GM18868 (cell line): ENCODE measurements around the gene ADAMTS10.
"Not testable (repeated sequence)": the region's sequence is repeated elsewhere in the genome, so short reads cannot be mapped to it uniquely, and the experiment has no call there.

ENCODE experiments used
- ATAC-seq: cut with Tn5 transposase; IDR thresholded peaks from one replicate; pipeline ENCODE4 v1.9.1; 2021; ENCODE audit warnings: mild to moderate bottlenecking, moderate library complexity; ENCODE audit not compliant: unreplicated experiment

The ADAMTS10 gene

DNA sequence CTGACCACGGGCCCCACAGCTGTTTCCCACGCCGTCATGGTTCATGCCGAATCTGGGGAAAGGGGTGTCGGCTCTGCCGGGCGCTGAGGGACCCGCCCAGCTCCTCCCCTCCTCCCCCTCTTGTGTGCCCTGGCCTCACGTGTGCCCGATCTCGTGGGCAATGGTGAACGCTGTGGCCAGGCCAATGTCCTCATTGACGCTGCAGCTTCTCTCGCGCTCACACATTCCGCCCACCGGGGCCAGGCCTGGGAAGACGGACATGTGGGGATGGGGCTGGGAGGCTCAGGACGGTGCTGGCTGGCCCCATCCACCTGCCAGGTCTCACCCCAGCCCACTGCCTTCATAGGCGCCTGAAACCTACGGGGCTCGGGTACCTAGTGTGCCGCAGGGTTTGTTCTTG, 14.3 kb downstream of the ADAMTS10 start:
- ATAC-seq, result no peak

DNA sequence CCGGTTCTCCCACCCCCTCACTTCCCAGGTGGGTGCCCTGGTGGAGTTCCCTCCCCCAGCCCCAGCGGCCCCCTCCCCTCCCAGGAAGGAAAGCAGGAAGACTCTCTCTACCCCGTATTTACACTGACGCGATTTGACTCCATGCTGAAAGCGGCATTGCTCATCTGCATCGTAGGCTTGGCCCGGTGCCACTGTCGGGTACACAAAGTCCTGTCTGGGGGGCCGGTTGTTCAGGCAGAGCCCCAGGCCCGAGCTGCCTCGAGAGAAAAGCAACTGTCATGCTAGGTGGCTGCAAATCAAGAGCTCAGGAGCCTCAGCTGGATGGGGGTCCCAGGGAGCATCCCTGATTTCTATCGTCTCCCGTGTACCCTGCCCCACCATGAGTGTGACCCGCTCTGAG, 14.9 kb downstream of the ADAMTS10 start:
- ATAC-seq, result no peak

- ATAC-seq, result no peak
These were observed 16.6 kb downstream of the ADAMTS10 start for GRCh38 chr19:8593931-8594330.

GRCh38 chr19:8592231-8593009, 18.1 kb downstream of the ADAMTS10 start:
- no peak for ATAC-seq

- ATAC-seq, result no peak
These were observed 21.3 kb downstream of the ADAMTS10 start for GRCh38 chr19:8589177-8589714.

GRCh38 chr19:8585894-8586750, 24.4 kb downstream of the ADAMTS10 start:
- ATAC-seq, result no peak

GRCh38 chr19:8584965-8585893, 25.3 kb downstream of the ADAMTS10 start:
- no peak for ATAC-seq

DNA sequence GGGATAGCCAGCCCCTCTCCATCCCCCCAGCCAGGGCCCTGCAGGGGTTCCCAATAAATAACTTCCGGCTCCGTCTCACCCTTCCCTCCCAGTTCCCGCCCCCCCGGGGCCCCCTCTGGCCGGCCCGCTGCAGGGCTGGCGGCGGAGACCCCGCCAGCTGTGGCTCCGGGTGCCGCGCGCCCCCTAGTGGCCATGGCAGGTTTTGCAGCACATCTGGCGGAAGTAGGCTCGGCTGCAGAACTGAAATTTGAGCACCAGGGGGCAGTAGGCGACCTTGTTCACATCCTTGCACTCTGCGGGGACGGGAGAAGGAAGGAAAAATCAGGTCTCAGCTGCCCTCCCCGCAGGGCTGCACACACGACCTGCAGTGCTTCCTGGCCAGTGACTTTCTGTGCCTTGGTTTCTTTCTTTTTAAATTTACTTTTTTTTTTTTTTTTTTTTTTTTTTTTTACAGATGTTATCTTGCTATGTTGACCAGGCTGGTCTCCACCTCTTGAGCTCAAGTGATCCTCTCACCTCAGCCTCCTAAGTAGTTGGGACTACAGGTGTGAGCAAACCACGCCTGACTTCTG, 29.7 kb downstream of the ADAMTS10 start:
- no peak for ATAC-seq

GRCh38 chr19:8578642-8579265, 31.8 kb downstream of the ADAMTS10 start:
- no peak for ATAC-seq

DNA sequence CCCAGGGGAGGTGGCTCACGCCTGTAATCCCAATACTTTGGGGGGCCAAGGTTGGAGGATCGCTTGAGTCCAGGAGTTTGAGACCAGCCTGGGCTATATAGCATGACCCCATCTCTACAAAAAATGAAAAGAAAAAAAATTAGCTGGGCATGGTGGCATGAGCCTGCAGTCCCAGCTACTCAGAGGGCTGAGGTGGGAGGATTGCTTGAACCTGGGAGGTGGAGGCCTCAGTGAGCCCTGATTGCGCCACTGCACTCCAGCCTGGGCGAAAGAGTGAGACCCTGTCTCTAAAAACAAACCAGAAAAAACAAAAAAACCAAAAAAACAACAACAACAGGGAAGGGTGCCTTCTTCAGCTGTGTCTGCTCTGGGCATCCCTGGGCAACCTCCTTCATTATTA, 32.8 kb downstream of the ADAMTS10 start:
- ATAC-seq, result no peak

GRCh38 chr19:8577247-8577646, 33.3 kb downstream of the ADAMTS10 start, which contains the start of gene MYO1F:
TSS of gene MYO1F (minus strand) at chr19:8577442. CDS start at chr19:8577309, 133 bp downstream.
- no peak for ATAC-seq

DNA sequence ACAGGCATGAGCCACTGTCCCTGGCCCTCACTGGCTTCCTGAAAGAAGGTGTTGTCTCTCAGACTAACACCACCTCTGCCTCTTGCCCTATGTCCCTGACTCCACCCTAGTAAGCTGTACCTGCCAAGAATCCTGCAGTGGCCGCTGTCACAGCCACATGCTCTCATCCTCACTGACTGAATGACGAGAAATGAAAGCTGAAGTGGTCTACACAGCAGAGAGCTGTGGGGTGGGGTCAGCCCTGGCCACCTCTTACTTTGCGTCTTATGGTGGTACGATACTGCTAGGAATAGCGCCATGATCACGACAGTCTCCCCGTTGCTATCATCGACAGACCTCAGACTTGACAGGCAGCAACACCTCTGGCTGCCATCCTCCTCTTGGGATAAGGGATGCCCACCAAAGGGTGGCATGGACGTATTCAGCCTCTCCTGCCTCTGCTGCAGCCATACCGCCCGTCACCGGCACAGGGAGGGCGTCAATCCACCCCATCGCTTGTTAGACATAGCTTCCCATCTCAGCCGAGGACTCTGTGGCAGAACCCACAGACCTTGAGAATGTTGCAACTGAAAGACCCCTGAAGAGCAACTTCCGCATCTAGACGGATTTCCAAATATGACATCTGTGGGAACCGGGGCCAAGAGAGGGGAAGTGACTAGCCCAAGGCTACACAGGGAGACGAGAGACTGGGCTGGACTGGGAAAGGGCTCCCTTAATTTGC, 34.1 kb downstream of the ADAMTS10 start:
- ATAC-seq, result no peak

DNA sequence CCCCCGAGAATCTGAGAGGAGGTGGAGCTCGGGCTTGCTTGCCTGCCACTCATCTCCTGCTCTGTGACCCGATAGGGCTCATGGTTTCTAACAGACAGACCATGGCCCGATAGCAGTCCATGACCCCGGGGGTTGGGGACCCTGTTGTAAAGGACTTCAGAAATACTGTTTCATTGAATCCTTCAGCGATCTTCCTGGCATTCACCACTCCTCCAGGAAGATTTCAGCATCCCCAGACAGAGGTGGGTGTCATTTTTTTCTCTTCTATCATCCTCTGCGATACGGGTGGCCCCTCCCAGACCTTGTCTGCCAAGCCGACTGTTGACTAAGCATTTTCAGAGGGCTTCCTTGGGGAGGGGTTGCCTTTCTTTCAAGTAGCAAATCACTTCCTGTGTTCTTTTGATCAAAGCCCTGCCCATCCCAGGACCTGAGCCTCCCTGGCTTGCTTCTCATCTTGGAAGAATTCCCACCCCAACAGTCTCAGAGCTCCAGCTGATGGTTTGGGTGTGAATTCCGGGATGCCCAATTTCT, 35.0 kb downstream of the ADAMTS10 start:
- ATAC-seq, result no peak

DNA sequence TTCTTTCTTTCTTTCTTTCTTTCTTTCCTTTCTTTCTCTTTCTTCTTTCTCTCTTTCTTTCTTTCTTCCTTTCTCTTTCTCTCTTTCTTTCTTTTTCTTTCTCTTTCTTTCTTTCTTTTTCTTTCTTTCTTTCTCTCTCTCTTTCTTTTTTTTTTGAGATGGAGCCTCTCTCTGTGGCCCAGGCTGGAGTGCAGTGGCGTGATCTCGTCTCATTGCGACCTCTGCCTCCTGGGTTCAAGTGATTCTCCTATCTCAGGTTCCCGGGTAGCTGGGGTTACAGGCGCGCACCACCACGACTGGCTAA, 35.9 kb downstream of the ADAMTS10 start:
- not testable (repeated sequence) for ATAC-seq

GRCh38 chr19:8573316-8573715, 37.2 kb downstream of the ADAMTS10 start:
- no peak for ATAC-seq

GRCh38 chr19:8571006-8571411, 39.5 kb downstream of the ADAMTS10 start:
- no peak for ATAC-seq

- peak; percentile 62 for ATAC-seq
These were observed 41.3 kb downstream of the ADAMTS10 start for GRCh38 chr19:8569066-8569771.

DNA sequence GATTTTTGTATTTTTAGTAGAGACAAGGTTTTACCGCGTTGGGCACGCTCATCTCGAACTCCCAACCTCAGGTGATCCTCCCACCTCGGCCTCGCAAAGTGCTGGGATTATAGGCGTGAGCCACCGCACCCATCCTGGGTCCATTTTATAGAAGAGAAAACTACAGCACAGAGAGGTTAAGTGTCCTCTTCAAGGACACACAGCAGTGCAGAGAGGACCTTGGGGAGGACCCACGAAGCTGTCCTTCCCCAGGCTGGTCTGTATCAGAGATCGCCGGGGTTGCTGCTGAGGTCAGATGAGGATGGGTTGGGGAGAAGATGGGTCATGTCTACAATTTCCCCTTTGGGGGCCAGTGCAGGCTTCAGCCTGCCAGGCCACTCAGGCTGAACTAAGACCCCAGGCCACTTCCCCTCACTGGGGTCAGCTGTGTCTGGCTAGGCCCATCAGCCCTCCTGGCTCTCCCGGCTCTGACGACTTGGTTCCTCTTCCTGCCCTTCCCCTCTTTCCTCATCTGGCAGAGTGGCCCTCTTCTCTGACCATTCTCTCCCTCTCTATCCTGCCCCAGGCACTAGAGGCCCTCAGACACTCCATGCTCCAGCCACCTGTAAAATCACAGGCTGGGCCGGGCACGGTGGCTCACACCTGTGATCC, 42.9 kb downstream of the ADAMTS10 start:
- ATAC-seq, result no peak
